HEK293 (cell line): ENCODE results near the gene GTF3C1.

ENCODE experiments used
- CTCF ChIA-PET: fragments of 350-600 bp; formaldehyde crosslinking; extraction: SDS; loops from one replicate; lab custom pipeline; 2021; ENCODE audit warnings: antibody characterized with exemption; lab: Yijun Ruan, JAX
- POLR2A ChIA-PET: fragments of 300-600 bp; formaldehyde crosslinking; extraction: SDS; loops from one replicate; lab custom pipeline; 2020; ENCODE audit warnings: antibody characterized with exemption, inconsistent platforms; lab: Yijun Ruan, JAX
- H3K27ac ChIP-seq: fragments of 200-500 bp; sonication (Bioruptor generic); 2 replicates; pipeline ENCODE4 v1.5.1; 2014; ENCODE audit warnings: low read depth, low read length, control low read depth, inconsistent platforms; ENCODE audit errors: extremely low read depth
- H3K36me3 ChIP-seq, 2 experiments: fragments of 200-500 bp in 1 of 2; sonication (Bioruptor generic) in 1 of 2; 1 replicate in 1 of 2; 2 replicates in 1 of 2; pipeline ENCODE4 v1.5.1; 2014 to 2017; ENCODE audit warnings: inconsistent platforms in 2 of 2, low read length in 2 of 2; ENCODE audit not compliant: control insufficient read depth in 2 of 2, insufficient read depth in 1 of 2
- H3K4me1 ChIP-seq: fragments of 200-500 bp; sonication (Bioruptor generic); 2 replicates; pipeline ENCODE4 v1.5.1; 2014; ENCODE audit warnings: mild to moderate bottlenecking, low read length, inconsistent platforms; ENCODE audit not compliant: control insufficient read depth, insufficient read depth
- H3K4me3 ChIP-seq: 2 replicates; pipeline ENCODE4 v1.5.1; 2011; ENCODE audit warnings: low read depth, mild to moderate bottlenecking, control low read depth, low read length, moderate library complexity
- H3K9me3 ChIP-seq: fragments of 200-500 bp; sonication (Bioruptor generic); 2 replicates; pipeline ENCODE4 v1.5.1; 2014; ENCODE audit warnings: low read depth, low read length, inconsistent platforms; ENCODE audit not compliant: control insufficient read depth, insufficient read depth
- GFI1B ChIP-seq: fragments of 450-650 bp; formaldehyde crosslinking; IDR thresholded peaks from 2 replicates; pipeline ENCODE4 v1.5.1; 2016; ENCODE audit warnings: missing biosample characterization, missing genetic modification characterization
- GLI2 ChIP-seq: fragments of 450-650 bp; formaldehyde crosslinking; IDR thresholded peaks from 2 replicates; pipeline ENCODE4; 2017; ENCODE audit warnings: missing biosample characterization, missing genetic modification characterization, low read depth, borderline replicate concordance
- MEIS1 ChIP-seq: sonication (generic); formaldehyde crosslinking; IDR thresholded peaks from 2 replicates; pipeline ENCODE4 v1.8.1; 2022; ENCODE audit warnings: missing genetic modification reagents, mild to moderate bottlenecking, borderline replicate concordance
- SP3 ChIP-seq: fragments of 450-650 bp; formaldehyde crosslinking; IDR thresholded peaks from 2 replicates; pipeline ENCODE4 v1.5.1; 2016; ENCODE audit warnings: missing biosample characterization, missing genetic modification characterization
- ZBTB8A ChIP-seq: fragments of 450-650 bp; formaldehyde crosslinking; IDR thresholded peaks from 2 replicates; pipeline ENCODE4 v1.5.1; 2016; ENCODE audit warnings: missing biosample characterization, missing genetic modification characterization
- ZNF121 ChIP-seq: fragments of 450-650 bp; formaldehyde crosslinking; IDR thresholded peaks from 2 replicates; pipeline ENCODE4 v1.5.1; 2016; ENCODE audit warnings: missing biosample characterization, missing genetic modification characterization
- ZNF138 ChIP-seq: fragments of 450-650 bp; formaldehyde crosslinking; IDR thresholded peaks from 2 replicates; pipeline ENCODE4 v1.5.1; 2016; ENCODE audit warnings: missing biosample characterization, missing genetic modification characterization, borderline replicate concordance
- ZNF169 ChIP-seq: fragments of 450-650 bp; formaldehyde crosslinking; IDR thresholded peaks from 2 replicates; pipeline ENCODE4 v1.5.1; 2016; ENCODE audit warnings: missing biosample characterization, missing genetic modification characterization
- ZNF280C ChIP-seq: fragments of 450-650 bp; formaldehyde crosslinking; IDR thresholded peaks from 2 replicates; pipeline ENCODE4 v1.5.1; 2016; ENCODE audit warnings: missing biosample characterization, missing genetic modification characterization
- ZNF37A ChIP-seq: fragments of 450-650 bp; IDR thresholded peaks from 2 replicates; pipeline ENCODE4 v1.5.1; 2018; ENCODE audit warnings: missing biosample characterization, missing genetic modification characterization
- ZNF571 ChIP-seq: fragments of 450-650 bp; formaldehyde crosslinking; IDR thresholded peaks from 2 replicates; pipeline ENCODE4 v1.5.0; 2017; ENCODE audit warnings: missing biosample characterization, missing genetic modification characterization
- ZNF747 ChIP-seq: fragments of 450-650 bp; formaldehyde crosslinking; IDR thresholded peaks from 2 replicates; pipeline ENCODE4 v1.5.1; 2016; ENCODE audit warnings: missing biosample characterization, missing genetic modification characterization
- ZNF791 ChIP-seq: fragments of 450-650 bp; formaldehyde crosslinking; IDR thresholded peaks from 2 replicates; pipeline ENCODE4 v1.5.1; 2016; ENCODE audit warnings: missing biosample characterization, missing genetic modification characterization
- ZSCAN30 ChIP-seq: fragments of 450-650 bp; IDR thresholded peaks from 2 replicates; pipeline ENCODE4 v1.5.1; 2018; ENCODE audit warnings: missing biosample characterization, mild to moderate bottlenecking, missing genetic modification characterization, moderate library complexity
- TF ChIP-seq, protein P1 (sequence below): fragments of 450-650 bp; formaldehyde crosslinking; IDR thresholded peaks from 2 replicates; pipeline ENCODE4 v1.5.1; 2016; ENCODE audit warnings: missing biosample characterization, missing genetic modification characterization, borderline replicate concordance
- TF ChIP-seq, protein P2 (sequence below): sonication (generic); formaldehyde crosslinking; IDR thresholded peaks from 2 replicates; pipeline ENCODE4 v1.8.1; 2022; ENCODE audit warnings: mild to moderate bottlenecking, moderate library complexity, missing genetic modification reagents

Gene GTF3C1

DNA sequence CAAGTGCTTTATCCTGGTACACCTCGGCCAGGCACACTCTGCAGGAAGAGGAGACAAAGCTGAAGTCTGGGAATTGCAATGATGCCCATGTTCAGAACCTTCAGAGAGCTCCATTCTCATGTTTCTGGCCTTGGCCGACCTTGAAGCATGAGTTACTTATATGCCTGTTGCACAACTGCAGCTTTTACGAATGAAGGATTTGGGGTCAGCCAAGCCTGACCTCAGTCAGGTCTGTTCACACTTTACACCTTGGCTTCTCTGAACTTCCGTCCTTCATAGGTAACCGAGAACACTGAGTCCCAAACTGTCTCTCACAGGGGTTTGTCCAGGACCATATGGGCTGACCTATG is 66.7 kb downstream of the GTF3C1 start (continued):
- TF ChIP-seq MEIS1 (CRISPR knock-in tag): no peak
- TF ChIP-seq, protein P1, sequence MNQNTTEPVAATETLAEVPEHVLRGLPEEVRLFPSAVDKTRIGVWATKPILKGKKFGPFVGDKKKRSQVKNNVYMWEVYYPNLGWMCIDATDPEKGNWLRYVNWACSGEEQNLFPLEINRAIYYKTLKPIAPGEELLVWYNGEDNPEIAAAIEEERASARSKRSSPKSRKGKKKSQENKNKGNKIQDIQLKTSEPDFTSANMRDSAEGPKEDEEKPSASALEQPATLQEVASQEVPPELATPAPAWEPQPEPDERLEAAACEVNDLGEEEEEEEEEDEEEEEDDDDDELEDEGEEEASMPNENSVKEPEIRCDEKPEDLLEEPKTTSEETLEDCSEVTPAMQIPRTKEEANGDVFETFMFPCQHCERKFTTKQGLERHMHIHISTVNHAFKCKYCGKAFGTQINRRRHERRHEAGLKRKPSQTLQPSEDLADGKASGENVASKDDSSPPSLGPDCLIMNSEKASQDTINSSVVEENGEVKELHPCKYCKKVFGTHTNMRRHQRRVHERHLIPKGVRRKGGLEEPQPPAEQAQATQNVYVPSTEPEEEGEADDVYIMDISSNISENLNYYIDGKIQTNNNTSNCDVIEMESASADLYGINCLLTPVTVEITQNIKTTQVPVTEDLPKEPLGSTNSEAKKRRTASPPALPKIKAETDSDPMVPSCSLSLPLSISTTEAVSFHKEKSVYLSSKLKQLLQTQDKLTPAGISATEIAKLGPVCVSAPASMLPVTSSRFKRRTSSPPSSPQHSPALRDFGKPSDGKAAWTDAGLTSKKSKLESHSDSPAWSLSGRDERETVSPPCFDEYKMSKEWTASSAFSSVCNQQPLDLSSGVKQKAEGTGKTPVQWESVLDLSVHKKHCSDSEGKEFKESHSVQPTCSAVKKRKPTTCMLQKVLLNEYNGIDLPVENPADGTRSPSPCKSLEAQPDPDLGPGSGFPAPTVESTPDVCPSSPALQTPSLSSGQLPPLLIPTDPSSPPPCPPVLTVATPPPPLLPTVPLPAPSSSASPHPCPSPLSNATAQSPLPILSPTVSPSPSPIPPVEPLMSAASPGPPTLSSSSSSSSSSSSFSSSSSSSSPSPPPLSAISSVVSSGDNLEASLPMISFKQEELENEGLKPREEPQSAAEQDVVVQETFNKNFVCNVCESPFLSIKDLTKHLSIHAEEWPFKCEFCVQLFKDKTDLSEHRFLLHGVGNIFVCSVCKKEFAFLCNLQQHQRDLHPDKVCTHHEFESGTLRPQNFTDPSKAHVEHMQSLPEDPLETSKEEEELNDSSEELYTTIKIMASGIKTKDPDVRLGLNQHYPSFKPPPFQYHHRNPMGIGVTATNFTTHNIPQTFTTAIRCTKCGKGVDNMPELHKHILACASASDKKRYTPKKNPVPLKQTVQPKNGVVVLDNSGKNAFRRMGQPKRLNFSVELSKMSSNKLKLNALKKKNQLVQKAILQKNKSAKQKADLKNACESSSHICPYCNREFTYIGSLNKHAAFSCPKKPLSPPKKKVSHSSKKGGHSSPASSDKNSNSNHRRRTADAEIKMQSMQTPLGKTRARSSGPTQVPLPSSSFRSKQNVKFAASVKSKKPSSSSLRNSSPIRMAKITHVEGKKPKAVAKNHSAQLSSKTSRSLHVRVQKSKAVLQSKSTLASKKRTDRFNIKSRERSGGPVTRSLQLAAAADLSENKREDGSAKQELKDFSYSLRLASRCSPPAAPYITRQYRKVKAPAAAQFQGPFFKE (tag by site-specific recombination): no peak
- no peak for TF ChIP-seq SP3 (tag by site-specific recombination)
- TF ChIP-seq ZNF37A (tag by site-specific recombination): no peak
- no peak for TF ChIP-seq ZNF791 (tag by site-specific recombination)
- TF ChIP-seq GLI2: no peak
- TF ChIP-seq ZSCAN30 (tag by site-specific recombination): no peak
- TF ChIP-seq ZNF747 (tag by site-specific recombination): no peak

DNA sequence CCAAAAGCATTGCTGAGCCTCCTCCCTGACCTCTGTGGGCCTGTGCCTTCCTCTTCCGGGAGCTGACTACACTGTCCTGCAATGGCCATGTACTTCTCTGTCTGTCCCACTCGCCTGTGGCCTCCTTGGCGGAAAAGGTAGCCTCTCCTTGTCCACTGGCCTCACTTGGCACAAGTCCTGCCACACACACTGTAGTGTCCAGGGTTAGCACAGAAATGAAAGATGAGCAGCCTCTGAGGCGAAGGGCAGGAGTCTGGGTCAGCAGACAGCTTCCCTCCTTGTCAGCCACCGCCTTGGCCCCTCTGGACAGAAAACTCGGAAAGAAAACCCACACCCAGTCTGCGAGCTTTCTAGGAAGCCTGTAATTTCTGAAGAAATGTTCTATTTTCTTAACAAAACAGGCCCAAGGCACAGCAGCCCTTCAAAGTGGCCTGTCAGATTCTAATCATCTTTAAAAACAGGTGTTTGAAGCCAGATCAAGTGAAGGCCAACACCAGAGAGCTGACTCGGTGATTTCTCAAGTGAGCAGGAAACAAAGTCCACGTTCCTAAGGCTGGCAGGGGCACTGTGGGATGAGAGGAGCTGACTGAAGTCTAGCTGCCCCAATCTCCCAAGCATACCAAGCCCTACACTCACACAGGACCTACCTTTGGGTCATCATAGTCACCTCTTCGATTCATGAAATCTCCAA is 67.2 kb downstream of the GTF3C1 start:
- Histone ChIP-seq H3K36me3 (peaks cover 19 to 94% of the 10 kb centered on the region in 2 experiments; a peak in 2 of 3 replicates), H3K4me3 (no peak overlapping the region), H3K27ac (no peak overlapping the region), H3K9me3 (no peaks in the 10 kb centered on the region), H3K4me1 (no peaks in the 10 kb centered on the region)
- CTCF ChIA-PET: interaction anchor here (1.2 kb wide), 1 partner anchor 21 kb away, joined by 3 read pairs; no protein-coding TSS in a partner anchor
- POLR2A ChIA-PET: interaction anchor here (0.6 kb wide), 1 partner anchor 90 kb away, joined by 4 read pairs; no protein-coding TSS in a partner anchor
- TF ChIP-seq, protein P2, sequence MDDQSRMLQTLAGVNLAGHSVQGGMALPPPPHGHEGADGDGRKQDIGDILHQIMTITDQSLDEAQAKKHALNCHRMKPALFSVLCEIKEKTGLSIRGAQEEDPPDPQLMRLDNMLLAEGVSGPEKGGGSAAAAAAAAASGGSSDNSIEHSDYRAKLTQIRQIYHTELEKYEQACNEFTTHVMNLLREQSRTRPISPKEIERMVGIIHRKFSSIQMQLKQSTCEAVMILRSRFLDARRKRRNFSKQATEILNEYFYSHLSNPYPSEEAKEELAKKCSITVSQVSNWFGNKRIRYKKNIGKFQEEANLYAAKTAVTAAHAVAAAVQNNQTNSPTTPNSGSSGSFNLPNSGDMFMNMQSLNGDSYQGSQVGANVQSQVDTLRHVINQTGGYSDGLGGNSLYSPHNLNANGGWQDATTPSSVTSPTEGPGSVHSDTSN (CRISPR knock-in tag): no peak
- TF ChIP-seq ZNF169 (tag by site-specific recombination) (no peak), ZNF138 (tag by site-specific recombination) (no peak), ZNF280C (tag by site-specific recombination) (no peak), ZNF121 (no peak), GFI1B (tag by site-specific recombination) (no peak), ZNF571 (tag by site-specific recombination) (no peak), ZBTB8A (tag by site-specific recombination) (no peak)
